HEK293T (cell line): ENCODE measurements around the gene MCOLN3.

Experiments used
- CTCF ChIA-PET: fragments of 350-600 bp; formaldehyde crosslinking; extraction: SDS; loops from one replicate; lab custom pipeline; 2021; ENCODE audit warnings: antibody characterized with exemption, inconsistent platforms; lab: Yijun Ruan, JAX
- POLR2A ChIA-PET: fragments of 350-600 bp; formaldehyde crosslinking; extraction: SDS; loops from one replicate; lab custom pipeline; 2020; ENCODE audit warnings: antibody characterized with exemption, inconsistent platforms; lab: Yijun Ruan, JAX
- DNase-seq: peaks from one replicate; pipeline ENCODE4 v3.0.0; 2012; ENCODE audit warnings: mixed read lengths; ENCODE audit errors: extremely low spot score
- ARNT ChIP-seq: fragments of 450-650 bp; IDR thresholded peaks from 2 replicates; pipeline ENCODE4 v1.6.1; 2017; ENCODE audit warnings: mild to moderate bottlenecking
- BHLHE40 ChIP-seq: fragments of 450-650 bp; IDR thresholded peaks from 2 replicates; pipeline ENCODE4 v1.6.1; 2016; ENCODE audit warnings: mild to moderate bottlenecking, moderate library complexity, borderline replicate concordance
- CTBP1 ChIP-seq: fragments of 450-650 bp; IDR thresholded peaks from 2 replicates; pipeline ENCODE4 v1.6.1; 2016; ENCODE audit warnings: borderline replicate concordance
- ELF4 ChIP-seq: fragments of 450-650 bp; IDR thresholded peaks from 2 replicates; pipeline ENCODE4 v1.6.1; 2017; ENCODE audit warnings: antibody characterized with exemption
- FOXA1 ChIP-seq: fragments of 450-650 bp; IDR thresholded peaks from 2 replicates; pipeline ENCODE4 v1.6.1; 2016; ENCODE audit warnings: mild to moderate bottlenecking
- FOXK2 ChIP-seq: fragments of 450-650 bp; IDR thresholded peaks from 2 replicates; pipeline ENCODE4 v1.6.1; 2016; ENCODE audit warnings: mild to moderate bottlenecking
- FOXM1 ChIP-seq: fragments of 450-650 bp; IDR thresholded peaks from 2 replicates; pipeline ENCODE4 v1.6.1; 2017; ENCODE audit warnings: mild to moderate bottlenecking, borderline replicate concordance
- HDGF ChIP-seq: fragments of 450-650 bp; IDR thresholded peaks from 2 replicates; pipeline ENCODE4 v1.6.1; 2017; ENCODE audit warnings: antibody characterized with exemption, borderline replicate concordance
- L3MBTL2 ChIP-seq: fragments of 450-650 bp; conservative IDR thresholded peaks from 2 replicates; pipeline ENCODE4 v1.6.1; 2016; ENCODE audit warnings: mild to moderate bottlenecking
- LEF1 ChIP-seq: fragments of 450-650 bp; IDR thresholded peaks from 2 replicates; pipeline ENCODE4 v1.6.1; 2017; ENCODE audit warnings: mild to moderate bottlenecking, borderline replicate concordance
- NFRKB ChIP-seq: fragments of 450-650 bp; IDR thresholded peaks from 2 replicates; pipeline ENCODE4 v1.6.1; 2016; ENCODE audit warnings: mild to moderate bottlenecking, moderate library complexity
- PKNOX1 ChIP-seq: fragments of 450-650 bp; IDR thresholded peaks from 2 replicates; pipeline ENCODE4 v1.6.1; 2016
- SP1 ChIP-seq: fragments of 450-650 bp; IDR thresholded peaks from 2 replicates; pipeline ENCODE4 v1.6.1; 2017
- SUZ12 ChIP-seq: fragments of 450-650 bp; IDR thresholded peaks from 2 replicates; pipeline ENCODE4 v1.6.1; 2016; ENCODE audit warnings: mild to moderate bottlenecking
- TARDBP ChIP-seq: fragments of 450-650 bp; IDR thresholded peaks from 2 replicates; pipeline ENCODE4 v1.6.1; 2016
- ZNF384 ChIP-seq: fragments of 450-650 bp; IDR thresholded peaks from 2 replicates; pipeline ENCODE4 v1.6.1; 2016

The MCOLN3 gene

GRCh38 chr1:85058786-85059185 is 10.5 kb upstream of the MCOLN3 start:
- TF ChIP-seq ZNF384, result no peak
- TF ChIP-seq TARDBP, result no peak
- no peak for TF ChIP-seq SP1
- TF ChIP-seq L3MBTL2, result no peak
- no peak for TF ChIP-seq LEF1
- no peak for TF ChIP-seq ELF4
- TF ChIP-seq FOXM1, result no peak
- TF ChIP-seq FOXA1, result no peak
- TF ChIP-seq ARNT, result no peak
- no peak for TF ChIP-seq SUZ12
- no peak for TF ChIP-seq CTBP1
- no peak for TF ChIP-seq PKNOX1
- ChIA-PET POLR2A (no interaction called here), CTCF (interaction anchor here (1.2 kb wide), 1 partner anchor 114 kb away, joined by 4 read pairs; no protein-coding TSS in a partner anchor)
- no peak for DNase-seq

GRCh38 chr1:85058311-85058710 is 10.0 kb upstream of the MCOLN3 start:
- ChIA-PET POLR2A (no interaction called here), CTCF (interaction anchor here (1.2 to 1.5 kb wide), 2 partner anchors 113 to 276 kb away, joined by 3 to 4 read pairs; no protein-coding TSS in a partner anchor)
- DNase-seq, result no peak
- no peak for TF ChIP-seq NFRKB
- no peak for TF ChIP-seq ELF4
- TF ChIP-seq SUZ12, result no peak
- no peak for TF ChIP-seq L3MBTL2
- no peak for TF ChIP-seq FOXA1
- TF ChIP-seq SP1, result no peak
- no peak for TF ChIP-seq FOXK2
- TF ChIP-seq ZNF384, result no peak
- TF ChIP-seq TARDBP, result no peak
- TF ChIP-seq ARNT, result no peak

- ChIA-PET POLR2A (no interaction called here), CTCF (interaction anchor here (0.7 kb wide), 1 partner anchor 10 kb away, joined by 3 read pairs; no protein-coding TSS in a partner anchor)
- no peak for TF ChIP-seq SUZ12
- no peak for TF ChIP-seq TARDBP
- no peak for TF ChIP-seq FOXM1
- TF ChIP-seq NFRKB, result no peak
- no peak for TF ChIP-seq SP1
- no peak for TF ChIP-seq ELF4
- TF ChIP-seq ARNT, result no peak
- TF ChIP-seq L3MBTL2, result no peak
- TF ChIP-seq FOXA1, result no peak
- DNase-seq, result no peak
These were observed 6.4 kb upstream of the MCOLN3 start for GRCh38 chr1:85054664-85055063.

- no peak for DNase-seq
- CTCF ChIA-PET, result interaction anchor here (0.6 to 0.9 kb wide), 2 partner anchors 105 to 143 kb away, joined by 3 to 4 read pairs; no protein-coding TSS in a partner anchor
- TF ChIP-seq PKNOX1 (peak; percentile 14; the same call in 1 of the 2 replicates), FOXM1 (no peak)
- POLR2A ChIA-PET, result no interaction called here
These were observed 1.5 kb upstream of the MCOLN3 start for GRCh38 chr1:85049735-85050166.

- TF ChIP-seq FOXK2 (no peak), L3MBTL2 (no peak), SUZ12 (no peak), ARNT (no peak), BHLHE40 (no peak), CTBP1 (no peak), LEF1 (no peak), NFRKB (no peak), HDGF (no peak), SP1 (no peak), PKNOX1 (no peak), FOXA1 (no peak), TARDBP (no peak), FOXM1 (no peak), ELF4 (no peak)
- CTCF ChIA-PET, result interaction anchor here (0.6 to 1.7 kb wide), 2 partner anchors 14 to 103 kb away, joined by 3 to 6 read pairs; no protein-coding TSS in a partner anchor
- POLR2A ChIA-PET, result interaction anchor here (0.7 to 2.4 kb wide), 6 partner anchors 10 to 537 kb away, joined by 3 to 12 read pairs (median 4); a partner anchor contains a TSS
- DNase-seq, result peak; percentile 55
These were observed 616 bp downstream of the MCOLN3 start for GRCh38 chr1:85047472-85048295.

GRCh38 chr1:85047144-85047471 is 1.2 kb downstream of the MCOLN3 start:
- ChIA-PET POLR2A (interaction anchor here (2.4 kb wide), 1 partner anchor 15 kb away, joined by 12 read pairs; a partner anchor contains a TSS), CTCF (interaction anchor here (1.7 kb wide), 1 partner anchor 102 kb away, joined by 6 read pairs; no protein-coding TSS in a partner anchor)
- DNase-seq, result no peak
- no peak for TF ChIP-seq PKNOX1
- no peak for TF ChIP-seq ELF4
- no peak for TF ChIP-seq HDGF
- no peak for TF ChIP-seq NFRKB
- TF ChIP-seq ZNF384, result no peak
- TF ChIP-seq SUZ12, result no peak
- TF ChIP-seq FOXA1, result no peak
- no peak for TF ChIP-seq CTBP1
- TF ChIP-seq SP1, result no peak
- TF ChIP-seq L3MBTL2, result no peak
- no peak for TF ChIP-seq FOXM1
- TF ChIP-seq ARNT, result no peak
- no peak for TF ChIP-seq LEF1
- TF ChIP-seq BHLHE40, result no peak
- TF ChIP-seq TARDBP, result no peak
- no peak for TF ChIP-seq FOXK2
